HCT116 (cell line): ENCODE measurements around the gene KIF18B. TPM values are rescaled to one million over a fixed set of nuclear protein-coding genes. Genes with fewer than 3 reads are reported as not detected.
A peak's percentile ranks its signal among the peaks of the same experiment; 100 is the strongest.

Experiments used
- ATAC-seq: fragments of 200-7000 bp; cut with Tn5 transposase; 2 replicates; pipeline ENCODE4 v1.9.1; 2020; ENCODE audit warnings: mild to moderate bottlenecking, moderate library complexity
- BruUV-seq: library from RNA; stranded (reverse); fragments of 400-500 nt; replicated peaks from 2 replicates; lab custom pipeline; 2021; lab: Mats Ljungman, UMichigan
- CTCF ChIA-PET: fragments of 300-600 bp; sonication (Branson Sonifier 250); formaldehyde crosslinking; loops from one replicate; lab custom pipeline; 2021; ENCODE audit warnings: antibody characterized with exemption; lab: Charles Lee
- POLR2A ChIA-PET: fragments of 300-600, 350-600 bp; sonication (Branson Sonifier 250); formaldehyde crosslinking; loops from one replicate; lab custom pipeline; 2021; ENCODE audit warnings: antibody characterized with exemption; lab: Charles Lee
- RAD21 ChIA-PET, 2 experiments: fragments of 300-600 bp; sonication (Branson Sonifier 250); formaldehyde crosslinking; loops; one replicate each; lab custom pipeline; 2023; ENCODE audit warnings: low total read pairs in 2 of 2; ENCODE audit not compliant: uncharacterized antibody in 2 of 2, unreplicated experiment in 2 of 2, low non-redundant PET in 1 of 2; lab: Charles Lee
- DNase-seq: peaks from one replicate; pipeline ENCODE4 v3.0.0-alpha.2; 2010; ENCODE audit warnings: low read depth, low spot score
- H2AFZ ChIP-seq: fragments of 200-600 bp; shearing (Covaris generic), sonication (generic); 2 replicates; pipeline ENCODE4 v1.6.1; 2017; ENCODE audit warnings: low read depth, mixed run types, mixed read lengths, antibody characterized with exemption, low read length; ENCODE audit not compliant: poor library complexity, severe bottlenecking
- H3K27ac ChIP-seq: 2 replicates; pipeline ENCODE4 v1.5.1; 2012; ENCODE audit warnings: low read depth, low read length
- H3K27me3 ChIP-seq: fragments of 200-600 bp; sonication (generic); 2 replicates; pipeline ENCODE4 v1.6.1; 2016; ENCODE audit warnings: mixed run types, low read length, mixed read lengths; ENCODE audit not compliant: insufficient read depth
- H3K36me3 ChIP-seq, 2 experiments: fragments of 200-500 bp in 1 of 2; fragments of 200-600 bp in 1 of 2; sonication (Bioruptor generic) in 1 of 2; sonication (generic) in 1 of 2; 2 replicates each; pipeline versions ENCODE4 v1.5.1 to v1.6.1; 2014 to 2016; ENCODE audit warnings: low read length in 2 of 2, inconsistent platforms in 1 of 2, mixed read lengths in 1 of 2, mixed run types in 1 of 2; ENCODE audit not compliant: insufficient read depth in 2 of 2, control insufficient read depth in 1 of 2
- H3K4me1 ChIP-seq, 2 experiments: fragments of 200-600 bp in 1 of 2; sonication (generic) in 1 of 2; 2 replicates each; pipeline versions ENCODE4 v1.5.1 to v1.6.1; 2012 to 2017; ENCODE audit warnings: low read length in 2 of 2, inconsistent platforms in 1 of 2, mild to moderate bottlenecking in 1 of 2, mixed read lengths in 1 of 2, mixed run types in 1 of 2, moderate library complexity in 1 of 2; ENCODE audit not compliant: insufficient read depth in 2 of 2, control insufficient read depth in 1 of 2
- H3K4me2 ChIP-seq: fragments of 200-600 bp; sonication (generic); 2 replicates; pipeline ENCODE4 v1.6.1; 2017; ENCODE audit warnings: mixed run types, low read length, mixed read lengths
- H3K4me3 ChIP-seq, 2 experiments: fragments of 200-600 bp in 1 of 2; sonication (generic) in 1 of 2; replicated peaks in 1 of 2; 2 replicates each; pipeline ENCODE4 v1.5.1; 2011 to 2016; ENCODE audit warnings: low read length in 2 of 2, control low read depth in 1 of 2, low read depth in 1 of 2, mild to moderate bottlenecking in 1 of 2, mixed read lengths in 1 of 2, mixed run types in 1 of 2
- H3K79me2 ChIP-seq: fragments of 200-600 bp; sonication (generic); 2 replicates; pipeline ENCODE4 v1.6.1; 2017; ENCODE audit warnings: mild to moderate bottlenecking, mixed run types, low read length, moderate library complexity, mixed read lengths; ENCODE audit not compliant: insufficient read depth
- H3K9ac ChIP-seq: fragments of 200-600 bp; sonication (generic); 2 replicates; pipeline ENCODE4 v1.6.1; 2016; ENCODE audit warnings: low read length, mixed read lengths
- H3K9me2 ChIP-seq: fragments of 200-600 bp; sonication (generic), shearing (Covaris generic); 2 replicates; pipeline ENCODE4 v1.6.1; 2017; ENCODE audit warnings: mixed run types, mild to moderate bottlenecking, moderate library complexity; ENCODE audit not compliant: insufficient read depth
- H3K9me3 ChIP-seq, 2 experiments: fragments of 200-500 bp in 1 of 2; fragments of 200-600 bp in 1 of 2; sonication (Bioruptor generic) in 1 of 2; sonication (generic) in 1 of 2; 2 replicates each; pipeline ENCODE4 v1.6.1; 2014 to 2017; ENCODE audit warnings: low read length in 2 of 2, mixed read lengths in 2 of 2, inconsistent platforms in 1 of 2, low read depth in 1 of 2, mild to moderate bottlenecking in 1 of 2, mixed run types in 1 of 2, moderate library complexity in 1 of 2; ENCODE audit not compliant: control insufficient read depth in 1 of 2, insufficient read depth in 1 of 2
- H4K20me1 ChIP-seq: fragments of 200-600 bp; sonication (generic), shearing (Covaris generic); 2 replicates; pipeline ENCODE4 v1.6.1; 2017; ENCODE audit warnings: mixed run types, mild to moderate bottlenecking, moderate library complexity; ENCODE audit not compliant: insufficient read depth
- EGR1 ChIP-seq: IDR thresholded peaks from 2 replicates; pipeline ENCODE4 v1.6.1; 2012; ENCODE audit warnings: low read depth
- ELF1 ChIP-seq: IDR thresholded peaks from 2 replicates; pipeline ENCODE4 v1.6.1; 2012; ENCODE audit warnings: low read depth, borderline replicate concordance
- EZH2phosphoT487 ChIP-seq: fragments of 200-600 bp; IDR thresholded peaks from 2 replicates; pipeline ENCODE4 v1.6.1; 2018; ENCODE audit warnings: antibody characterized with exemption, borderline replicate concordance
- POLR2AphosphoS5 ChIP-seq: IDR thresholded peaks from 2 replicates; pipeline ENCODE4 v1.6.1; 2011; ENCODE audit warnings: mild to moderate bottlenecking, low read depth, low read length, moderate library complexity
- REST ChIP-seq: IDR thresholded peaks from 2 replicates; pipeline ENCODE4 v1.6.1; 2012; ENCODE audit warnings: low read depth
- SP1 ChIP-seq: IDR thresholded peaks from 2 replicates; pipeline ENCODE4 v1.6.1; 2012; ENCODE audit warnings: low read depth
- SRF ChIP-seq: IDR thresholded peaks from 2 replicates; pipeline ENCODE4 v1.6.1; 2012; ENCODE audit warnings: low read depth
- YY1 ChIP-seq: IDR thresholded peaks from 2 replicates; pipeline ENCODE4 v1.6.1; 2011; ENCODE audit warnings: low read length, low read depth, moderate library complexity, mild to moderate bottlenecking; ENCODE audit not compliant: insufficient replicate concordance; ENCODE audit errors: extremely low read depth
- ZBTB33 ChIP-seq: IDR thresholded peaks from 2 replicates; pipeline ENCODE4 v1.6.1; 2011; ENCODE audit warnings: mild to moderate bottlenecking, low read length, moderate library complexity; ENCODE audit not compliant: insufficient replicate concordance; ENCODE audit errors: extremely low read depth
- ZFX ChIP-seq: fragments of 450-650 bp; IDR thresholded peaks from 2 replicates; pipeline ENCODE4 v1.6.1; 2017
- intact Hi-C: fragments of 100-400 bp; cut with micrococcal nuclease; formaldehyde crosslinking; loops from 2 replicates; pipeline ENCODE4 v1.10.0; 2022
- total RNA-seq: library from RNA; stranded (reverse); gene quantifications from one replicate; pipeline ENCODE4 v1.2.1, GENCODE V29; 2021; ENCODE audit not compliant: unreplicated experiment
- TF ChIP-seq, protein P1 (sequence below), 3 experiments: fragments of 200-600 bp in 1 of 3; sonication (generic) in 1 of 3; IDR thresholded peaks in 2 of 3; conservative IDR thresholded peaks in 1 of 3; 2 replicates each; pipeline ENCODE4 v1.5.1; 2012 to 2017; ENCODE audit warnings: low read depth in 2 of 3, low read length in 2 of 3, antibody characterized with exemption in 1 of 3, borderline replicate concordance in 1 of 3, control low read depth in 1 of 3, mild to moderate bottlenecking in 1 of 3, mixed read lengths in 1 of 3, mixed run types in 1 of 3, moderate library complexity in 1 of 3; ENCODE audit not compliant: insufficient read depth in 1 of 3

The KIF18B gene
- total RNA-seq, 1 experiment from 2014 or later: 76.4 TPM

DNA sequence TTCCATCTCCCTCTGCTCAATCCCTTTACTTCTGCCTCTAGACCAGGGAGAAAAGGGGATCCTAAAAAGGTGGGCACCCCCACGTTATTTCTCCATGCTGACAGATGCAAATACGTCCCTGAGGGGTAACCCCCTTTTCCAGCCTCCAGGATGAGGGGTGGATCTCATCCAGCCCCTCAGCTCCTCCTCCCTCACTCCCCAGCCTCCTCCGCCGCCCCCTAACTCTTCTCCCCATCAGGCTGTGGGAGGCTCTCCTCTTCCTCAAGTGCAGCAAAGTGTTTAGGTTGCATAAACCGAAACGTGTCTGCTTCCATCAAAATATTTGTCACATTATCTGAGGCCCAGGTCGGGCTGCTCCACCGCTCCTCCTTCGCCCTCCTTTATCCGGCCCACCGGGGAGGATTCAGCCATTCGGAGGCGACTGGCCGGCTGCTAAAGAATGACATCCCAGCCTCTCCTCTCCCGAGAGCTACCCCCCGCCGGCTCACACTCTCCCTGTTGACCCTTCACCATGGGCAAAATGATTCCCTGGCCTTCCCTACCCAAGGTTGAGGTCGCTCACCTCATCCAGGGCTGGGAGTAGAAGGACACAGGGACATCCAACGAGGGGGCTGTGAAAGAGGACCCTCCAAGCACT lies 21.7 kb upstream of the KIF18B start:
- H3K4me3 ChIP-seq: no peak overlapping the region; a peak in 1 of 4 replicates
- DNase-seq (no peak), ATAC-seq (no peak)
- no peaks in the 10 kb centered on the region for H3K9me2 ChIP-seq
- POLR2A ChIA-PET: no interaction called here
- H3K79me2 ChIP-seq: no peaks in the 10 kb centered on the region
- no TSS peak for BruUV-seq
- no peak overlapping the region for H3K27ac ChIP-seq
- RAD21 ChIA-PET: no interaction called here
- peak overlapping the region; percentile 86; the same call in 1 of the 2 replicates for H3K4me2 ChIP-seq
- H2AFZ ChIP-seq: no peak overlapping the region
- no peak overlapping the region for H3K9ac ChIP-seq
- intact Hi-C loops: no loop called here
- no peak for TF ChIP-seq ZFX
- TF ChIP-seq YY1: no peak
- no peak for TF ChIP-seq ELF1
- no peak for TF ChIP-seq POLR2AphosphoS5
- TF ChIP-seq EGR1: no peak
- TF ChIP-seq REST: no peak
- no peak for TF ChIP-seq ZBTB33
- TF ChIP-seq EZH2phosphoT487: no peak
- TF ChIP-seq, protein P1, sequence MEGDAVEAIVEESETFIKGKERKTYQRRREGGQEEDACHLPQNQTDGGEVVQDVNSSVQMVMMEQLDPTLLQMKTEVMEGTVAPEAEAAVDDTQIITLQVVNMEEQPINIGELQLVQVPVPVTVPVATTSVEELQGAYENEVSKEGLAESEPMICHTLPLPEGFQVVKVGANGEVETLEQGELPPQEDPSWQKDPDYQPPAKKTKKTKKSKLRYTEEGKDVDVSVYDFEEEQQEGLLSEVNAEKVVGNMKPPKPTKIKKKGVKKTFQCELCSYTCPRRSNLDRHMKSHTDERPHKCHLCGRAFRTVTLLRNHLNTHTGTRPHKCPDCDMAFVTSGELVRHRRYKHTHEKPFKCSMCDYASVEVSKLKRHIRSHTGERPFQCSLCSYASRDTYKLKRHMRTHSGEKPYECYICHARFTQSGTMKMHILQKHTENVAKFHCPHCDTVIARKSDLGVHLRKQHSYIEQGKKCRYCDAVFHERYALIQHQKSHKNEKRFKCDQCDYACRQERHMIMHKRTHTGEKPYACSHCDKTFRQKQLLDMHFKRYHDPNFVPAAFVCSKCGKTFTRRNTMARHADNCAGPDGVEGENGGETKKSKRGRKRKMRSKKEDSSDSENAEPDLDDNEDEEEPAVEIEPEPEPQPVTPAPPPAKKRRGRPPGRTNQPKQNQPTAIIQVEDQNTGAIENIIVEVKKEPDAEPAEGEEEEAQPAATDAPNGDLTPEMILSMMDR (IDR thresholded peaks at IDR 0.05 in 2 of 3, conservative IDR thresholded peaks at IDR 0.05 in 1 of 3; ENCODE audit: borderline replicate concordance in 1 of 3, insufficient read depth in 1 of 3, low read depth in 2 of 3, low read length in 2 of 3): no peak
- no peak for TF ChIP-seq SP1
- no peak for TF ChIP-seq SRF
- H3K27me3 ChIP-seq: no peaks in the 10 kb centered on the region
- H3K4me1 ChIP-seq: peaks cover 6 to 24% of the 10 kb centered on the region in 2 experiments
- H3K36me3 ChIP-seq: no peaks in the 10 kb centered on the region
- no peaks in the 10 kb centered on the region for H3K9me3 ChIP-seq
- no peaks in the 10 kb centered on the region for H4K20me1 ChIP-seq
- CTCF ChIA-PET: interaction anchor here (1.2 kb wide), 1 partner anchor 49 kb away, joined by 4 read pairs; no protein-coding TSS in a partner anchor
